ENCODE results near the gene HSD17B12. TPM values are rescaled to one million over a fixed set of nuclear protein-coding genes. Genes with fewer than 3 reads are reported as not detected.

The HSD17B12 gene
- total and polyA plus RNA-seq, 2 of the 4 experiments (the other 2 are of a cell fraction), result 38.0 to 44.6 TPM

GRCh38 chr11:43712676-43713075 is 32.1 kb downstream of the HSD17B12 start:
- Histone ChIP-seq H3K4me3 (ENCODE audit: insufficient read depth, low read depth, low read length) (no peak overlapping the region), H2AK5ac (ENCODE audit: low read depth, low read length) (no peak overlapping the region), H4K20me1 (ENCODE audit: insufficient read depth, low read length) (no peaks in the 10 kb centered on the region), H3K9me1 (ENCODE audit: insufficient read depth, low read length) (no peaks in the 10 kb centered on the region), H2AK9ac (replicated peaks; ENCODE audit: low read depth, low read length, poor library complexity) (no peak overlapping the region), H3K4ac (ENCODE audit: low read depth, low read length) (peak overlapping the region; percentile 65; the same call in 1 of the 2 replicates), H2BK120ac (ENCODE audit: low read depth, low read length) (peak overlapping the region; percentile 60; the same call in 1 of the 2 replicates), H3K23ac (ENCODE audit: low read depth, low read length) (no peak overlapping the region), H3K27me3 (ENCODE audit: control insufficient read depth, insufficient read depth, low read length) (no peaks in the 10 kb centered on the region), H4K8ac (ENCODE audit: low read depth in 2 of 2, low read length in 2 of 2) (peak overlapping the region in 1 of 2 experiments; percentile 37; a peak in 1 of 4 replicates), H2BK20ac (ENCODE audit: low read depth, low read length) (peak overlapping the region; percentile 48), H3K79me1 (ENCODE audit: low read depth in 1 of 2, low read length in 2 of 2) (peaks cover 7 to 23% of the 10 kb centered on the region in 2 experiments), H4K5ac (ENCODE audit: low read depth, low read length) (no peak overlapping the region), H2BK5ac (ENCODE audit: low read depth, low read length, poor library complexity, severe bottlenecking) (peak overlapping the region; percentile 89), H3K27ac (ENCODE audit: insufficient read depth, low read length) (peak overlapping the region; percentile 42; the same call in 1 of the 2 replicates), H3K18ac (ENCODE audit: low read depth, low read length) (peak overlapping the region; percentile 81), H4K91ac (ENCODE audit: insufficient read depth, low read depth, low read length) (peak overlapping the region; percentile 51; the same call in 1 of the 2 replicates), H3K56ac (ENCODE audit: extremely low read depth, insufficient read depth, low read length) (no peak overlapping the region), H2AFZ (replicated peaks; ENCODE audit: low read length, poor library complexity) (no peak overlapping the region), H3K9ac (ENCODE audit: low read depth, low read length) (no peak overlapping the region), H2BK15ac (ENCODE audit: low read depth, low read length) (peak overlapping the region; percentile 4; the same call in 1 of the 3 replicates), H3K36me3 (ENCODE audit: control insufficient read depth, insufficient read depth, low read length) (no peaks in the 10 kb centered on the region), H3K4me1 (ENCODE audit: control insufficient read depth, insufficient read depth, low read length) (peaks cover 5% of the 10 kb centered on the region), H3K4me2 (ENCODE audit: low read depth, low read length) (peak overlapping the region; percentile 93), H3K14ac (replicated peaks; ENCODE audit: low read depth, low read length) (0 out of 2 replicates have a peak overlapping the region, but pooled peaks have one; percentile 37), H3K9me3 (ENCODE audit: control insufficient read depth, insufficient read depth, low read length) (no peaks in the 10 kb centered on the region; the same call in 1 of the 2 replicates)
- dilution Hi-C loops (cut with HindIII; ENCODE audit: low sequenced_read_pairs, unreplicated experiment), result no loop called here
- ChIA-PET POLR2A (ENCODE audit: unreplicated experiment) (no interaction called here), CTCF (no interaction called here)
- DNase-seq (peak; percentile 89), ATAC-seq (ENCODE audit: low read depth) (peak; percentile 95)
- WGBS, 2 experiments (ENCODE audit: extremely low coverage in 2 of 2, insufficient read length in 1 of 2), result no CpG with 5 or more reads among the region's 4 CpGs
- no TSS peak for BruUV-seq (replicated peaks)
- TF ChIP-seq CEBPB (IDR thresholded peaks at IDR 0.05; ENCODE audit: low read depth, low read length), result peak; percentile 25; the same call in 1 of the 2 replicates
- TF ChIP-seq RAD21 (IDR thresholded peaks at IDR 0.05; ENCODE audit: low read length), result no peak
- no peak for TF ChIP-seq USF2 (IDR thresholded peaks at IDR 0.05; ENCODE audit: low read depth, low read length)
- TF ChIP-seq ELK1 (IDR thresholded peaks at IDR 0.05; ENCODE audit: borderline replicate concordance, low read depth, low read length), result no peak
- TF ChIP-seq MAZ (IDR thresholded peaks at IDR 0.05; ENCODE audit: borderline replicate concordance, low read depth, low read length), result no peak
- no peak for TF ChIP-seq RFX5 (IDR thresholded peaks at IDR 0.05; ENCODE audit: low read depth, low read length)
- no peak for TF ChIP-seq SMC3 (IDR thresholded peaks at IDR 0.05; ENCODE audit: low read depth, low read length)
- TF ChIP-seq MXI1 (IDR thresholded peaks at IDR 0.05; ENCODE audit: borderline replicate concordance, low read depth, low read length), result no peak
- TF ChIP-seq BHLHE40 (IDR thresholded peaks at IDR 0.05; ENCODE audit: low read depth, low read length), result no peak
- TF ChIP-seq CTCF (conservative IDR thresholded peaks at IDR 0.05; ENCODE audit: low read depth, low read length), result no peak
- TF ChIP-seq NFE2L2 (IDR thresholded peaks at IDR 0.05; ENCODE audit: low read depth, low read length), result no peak
- no peak for TF ChIP-seq CHD1 (IDR thresholded peaks at IDR 0.05; ENCODE audit: low read depth, low read length)
- TF ChIP-seq FOS (IDR thresholded peaks at IDR 0.05; ENCODE audit: low read depth, low read length), result peak; percentile 74
- 0 out of 2 replicates have a peak, but pooled peaks have one; percentile 4 for TF ChIP-seq MAFK (IDR thresholded peaks at IDR 0.05; ENCODE audit: low read depth, low read length)
- no peak for TF ChIP-seq POLR2A (IDR thresholded peaks at IDR 0.05; ENCODE audit: low read depth, low read length)
- no peak for TF ChIP-seq RCOR1 (IDR thresholded peaks at IDR 0.05; ENCODE audit: insufficient replicate concordance, low read length)
- intact Hi-C loops (cut with micrococcal nuclease), result no loop called here
- in situ Hi-C loops (cut with MboI; ENCODE audit: low sequenced_read_pairs), result no loop called here

All from IMR-90 (cell line).